Neural cell (in vitro differentiated cells): ENCODE data around the gene INPP5A.

Source experiments
- EP300 ChIP-seq: fragments of 450-650 bp; conservative IDR thresholded peaks from 2 replicates; pipeline ENCODE4 v1.6.1; 2014; ENCODE audit warnings: antibody characterized with exemption, mild to moderate bottlenecking, moderate library complexity; ENCODE audit not compliant: poor library complexity, severe bottlenecking
- EZH2 ChIP-seq: fragments of 200-600, 300-800 bp; shearing (Covaris generic), sonication (generic); IDR thresholded peaks from 2 replicates; pipeline ENCODE4 v1.6.1; 2014; ENCODE audit warnings: antibody characterized with exemption, low read length, borderline replicate concordance, mild to moderate bottlenecking; ENCODE audit not compliant: insufficient read depth, poor library complexity, severe bottlenecking
- MXI1 ChIP-seq: fragments of 450-650 bp; conservative IDR thresholded peaks from 2 replicates; pipeline ENCODE4 v1.6.1; 2014; ENCODE audit warnings: antibody characterized with exemption, mild to moderate bottlenecking; ENCODE audit not compliant: poor library complexity, severe bottlenecking
- POLR2AphosphoS5 ChIP-seq: IDR thresholded peaks from 2 replicates; pipeline ENCODE4 v1.6.1; 2012
- RAD21 ChIP-seq: fragments of 450-650 bp; conservative IDR thresholded peaks from 2 replicates; pipeline ENCODE4 v1.6.1; 2014; ENCODE audit warnings: antibody characterized with exemption, mild to moderate bottlenecking, moderate library complexity
- TF ChIP-seq, protein P1 (sequence below): IDR thresholded peaks from 2 replicates; pipeline ENCODE4 v1.6.1; 2012; ENCODE audit warnings: borderline replicate concordance
- TF ChIP-seq, protein P2 (sequence below): fragments of 450-650 bp; IDR thresholded peaks from 2 replicates; pipeline ENCODE4 v1.5.1; 2014; ENCODE audit warnings: antibody characterized with exemption, mild to moderate bottlenecking, moderate library complexity; ENCODE audit not compliant: poor library complexity, severe bottlenecking

DNA sequence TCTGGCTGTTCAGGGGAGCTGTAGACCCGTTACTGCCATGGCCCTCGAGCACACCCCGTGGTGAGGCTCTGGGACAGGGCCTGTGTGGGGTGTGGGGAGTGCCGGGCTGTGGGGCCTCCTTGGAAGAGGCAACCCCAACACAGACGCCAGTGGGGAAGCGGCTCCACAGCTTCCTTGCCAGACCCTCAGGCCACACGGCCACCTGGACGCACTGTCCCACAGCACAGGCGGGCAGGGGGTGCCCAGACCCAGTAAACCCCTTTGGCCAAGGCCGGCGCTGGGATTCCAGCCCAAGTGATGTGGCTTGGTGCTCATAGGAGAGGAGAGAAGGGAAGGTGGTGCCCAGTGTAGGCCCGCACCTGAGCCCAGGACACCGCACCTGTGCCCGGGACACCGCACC is 261.3 kb downstream of the INPP5A start:
- TF ChIP-seq, protein P1, sequence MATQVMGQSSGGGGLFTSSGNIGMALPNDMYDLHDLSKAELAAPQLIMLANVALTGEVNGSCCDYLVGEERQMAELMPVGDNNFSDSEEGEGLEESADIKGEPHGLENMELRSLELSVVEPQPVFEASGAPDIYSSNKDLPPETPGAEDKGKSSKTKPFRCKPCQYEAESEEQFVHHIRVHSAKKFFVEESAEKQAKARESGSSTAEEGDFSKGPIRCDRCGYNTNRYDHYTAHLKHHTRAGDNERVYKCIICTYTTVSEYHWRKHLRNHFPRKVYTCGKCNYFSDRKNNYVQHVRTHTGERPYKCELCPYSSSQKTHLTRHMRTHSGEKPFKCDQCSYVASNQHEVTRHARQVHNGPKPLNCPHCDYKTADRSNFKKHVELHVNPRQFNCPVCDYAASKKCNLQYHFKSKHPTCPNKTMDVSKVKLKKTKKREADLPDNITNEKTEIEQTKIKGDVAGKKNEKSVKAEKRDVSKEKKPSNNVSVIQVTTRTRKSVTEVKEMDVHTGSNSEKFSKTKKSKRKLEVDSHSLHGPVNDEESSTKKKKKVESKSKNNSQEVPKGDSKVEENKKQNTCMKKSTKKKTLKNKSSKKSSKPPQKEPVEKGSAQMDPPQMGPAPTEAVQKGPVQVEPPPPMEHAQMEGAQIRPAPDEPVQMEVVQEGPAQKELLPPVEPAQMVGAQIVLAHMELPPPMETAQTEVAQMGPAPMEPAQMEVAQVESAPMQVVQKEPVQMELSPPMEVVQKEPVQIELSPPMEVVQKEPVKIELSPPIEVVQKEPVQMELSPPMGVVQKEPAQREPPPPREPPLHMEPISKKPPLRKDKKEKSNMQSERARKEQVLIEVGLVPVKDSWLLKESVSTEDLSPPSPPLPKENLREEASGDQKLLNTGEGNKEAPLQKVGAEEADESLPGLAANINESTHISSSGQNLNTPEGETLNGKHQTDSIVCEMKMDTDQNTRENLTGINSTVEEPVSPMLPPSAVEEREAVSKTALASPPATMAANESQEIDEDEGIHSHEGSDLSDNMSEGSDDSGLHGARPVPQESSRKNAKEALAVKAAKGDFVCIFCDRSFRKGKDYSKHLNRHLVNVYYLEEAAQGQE: no peak
- TF ChIP-seq EP300 (no peak), POLR2AphosphoS5 (no peak), RAD21 (no peak), EZH2 (no peak), MXI1 (no peak)
- TF ChIP-seq, protein P2, sequence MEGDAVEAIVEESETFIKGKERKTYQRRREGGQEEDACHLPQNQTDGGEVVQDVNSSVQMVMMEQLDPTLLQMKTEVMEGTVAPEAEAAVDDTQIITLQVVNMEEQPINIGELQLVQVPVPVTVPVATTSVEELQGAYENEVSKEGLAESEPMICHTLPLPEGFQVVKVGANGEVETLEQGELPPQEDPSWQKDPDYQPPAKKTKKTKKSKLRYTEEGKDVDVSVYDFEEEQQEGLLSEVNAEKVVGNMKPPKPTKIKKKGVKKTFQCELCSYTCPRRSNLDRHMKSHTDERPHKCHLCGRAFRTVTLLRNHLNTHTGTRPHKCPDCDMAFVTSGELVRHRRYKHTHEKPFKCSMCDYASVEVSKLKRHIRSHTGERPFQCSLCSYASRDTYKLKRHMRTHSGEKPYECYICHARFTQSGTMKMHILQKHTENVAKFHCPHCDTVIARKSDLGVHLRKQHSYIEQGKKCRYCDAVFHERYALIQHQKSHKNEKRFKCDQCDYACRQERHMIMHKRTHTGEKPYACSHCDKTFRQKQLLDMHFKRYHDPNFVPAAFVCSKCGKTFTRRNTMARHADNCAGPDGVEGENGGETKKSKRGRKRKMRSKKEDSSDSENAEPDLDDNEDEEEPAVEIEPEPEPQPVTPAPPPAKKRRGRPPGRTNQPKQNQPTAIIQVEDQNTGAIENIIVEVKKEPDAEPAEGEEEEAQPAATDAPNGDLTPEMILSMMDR: no peak
